ENCODE data around the gene PCDH9. TPM values are rescaled to one million over a fixed set of nuclear protein-coding genes. Genes with fewer than 3 reads are reported as not detected.

Gene PCDH9
- total RNA-seq, 4 donors from 2014 or later: 2.8 to 22.4 (median 12.9) TPM

DNA sequence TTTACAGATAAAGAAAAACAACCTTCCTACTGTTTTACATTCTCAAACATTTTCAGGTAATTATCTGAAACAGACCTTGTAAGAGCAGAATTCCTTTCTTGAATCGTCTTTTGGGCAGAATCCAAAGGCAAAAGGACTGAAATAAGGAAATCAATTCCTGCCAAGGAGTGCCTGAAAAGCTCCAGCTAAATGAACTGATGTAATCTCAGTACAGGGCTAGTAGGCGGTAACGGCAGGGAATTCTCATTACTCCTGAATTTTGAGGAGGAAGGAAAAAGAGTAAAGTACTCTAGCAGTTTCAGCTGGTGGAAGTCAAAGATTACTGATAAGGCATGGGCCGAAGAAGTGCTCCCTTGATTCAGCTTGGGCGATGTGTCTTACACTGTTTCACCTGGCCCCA lies 168.4 kb downstream of the PCDH9 start:
- TF ChIP-seq POLR2A (IDR thresholded peaks at IDR 0.05): no peak
- TF ChIP-seq CTCF (IDR thresholded peaks at IDR 0.05): no peak
- H3K36me3 ChIP-seq: no peaks in the 10 kb centered on the region
- H3K9me3 ChIP-seq: no peaks in the 10 kb centered on the region
- H3K4me3 ChIP-seq (replicated peaks in 1 of 3): no peak overlapping the region
- intact Hi-C loops (cut with DNase I): no loop called here
- 47 to 49% methylated on average over 5 of the region's 5 CpGs for WGBS, 2 donors
- no peak for DNase-seq
- H3K27ac ChIP-seq: no peak overlapping the region
- no peaks in the 10 kb centered on the region for H3K4me1 ChIP-seq
- H3K27me3 ChIP-seq: no peaks in the 10 kb centered on the region

GRCh38 chr13:67052550-67053490 lies 177.3 kb downstream of the PCDH9 start:
- WGBS, 2 donors: 87 to 89% methylated on average over 8 of the region's 8 CpGs
- intact Hi-C loops (cut with DNase I): no loop called here
- Histone ChIP-seq H3K36me3 (no peaks in the 10 kb centered on the region), H3K9me3 (no peaks in the 10 kb centered on the region), H3K27me3 (no peaks in the 10 kb centered on the region), H3K4me1 (no peaks in the 10 kb centered on the region), H3K27ac (no peak overlapping the region), H3K4me3 (replicated peaks in 1 of 3) (no peak overlapping the region)
- no peak for DNase-seq
- TF ChIP-seq CTCF (IDR thresholded peaks at IDR 0.05) (no peak), POLR2A (IDR thresholded peaks at IDR 0.05) (no peak)

DNA sequence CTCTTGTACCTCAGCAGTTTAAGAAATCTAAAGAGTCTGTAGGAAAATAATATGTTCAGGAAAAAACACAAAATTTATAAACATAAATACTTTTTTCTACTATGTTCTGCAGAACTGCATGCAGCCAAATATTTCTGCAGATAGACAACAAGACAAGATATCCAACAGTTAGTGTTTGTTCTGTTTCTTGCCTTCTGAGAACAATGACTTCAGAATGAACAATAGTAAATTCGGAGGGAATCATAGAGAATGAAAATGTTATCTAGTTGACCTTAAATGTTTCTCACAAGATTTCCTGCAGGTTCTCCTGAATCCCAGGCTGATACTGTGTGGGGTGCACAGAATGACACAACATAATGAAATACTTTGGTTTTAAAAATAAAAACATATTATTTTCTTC lies 180.4 kb downstream of the PCDH9 start:
- DNase-seq: no peak
- no peak for TF ChIP-seq CTCF (IDR thresholded peaks at IDR 0.05)
- TF ChIP-seq POLR2A (IDR thresholded peaks at IDR 0.05): no peak
- H3K27ac ChIP-seq: no peak overlapping the region
- 83 to 88% methylated on average over 1 of the region's 1 CpG for WGBS, 2 donors
- H3K27me3 ChIP-seq: no peaks in the 10 kb centered on the region
- intact Hi-C loops (cut with DNase I): no loop called here
- no peaks in the 10 kb centered on the region for H3K36me3 ChIP-seq
- no peaks in the 10 kb centered on the region for H3K4me1 ChIP-seq
- H3K9me3 ChIP-seq: no peaks in the 10 kb centered on the region
- H3K4me3 ChIP-seq (replicated peaks in 1 of 3): no peak overlapping the region

DNA sequence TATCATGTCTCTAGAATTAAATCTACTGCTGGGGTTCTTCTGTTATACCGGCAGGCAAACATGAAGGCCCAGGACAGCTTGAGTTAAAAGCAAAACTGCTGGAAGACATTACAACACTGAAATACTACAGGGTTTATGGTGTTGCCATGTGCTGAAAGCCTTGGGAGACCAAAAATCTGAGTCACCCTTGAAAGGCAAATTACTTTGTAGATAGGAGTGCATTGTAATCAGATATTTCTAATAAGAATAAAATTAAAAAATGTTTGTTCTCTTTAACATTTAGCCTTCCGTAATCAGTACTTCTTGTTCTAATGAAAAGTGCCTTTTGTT lies 181.3 kb downstream of the PCDH9 start:
- WGBS, 2 donors: 81 to 92% methylated on average over 2 of the region's 2 CpGs
- no peak for DNase-seq
- TF ChIP-seq POLR2A (IDR thresholded peaks at IDR 0.05): no peak
- TF ChIP-seq CTCF (IDR thresholded peaks at IDR 0.05): no peak

DNA sequence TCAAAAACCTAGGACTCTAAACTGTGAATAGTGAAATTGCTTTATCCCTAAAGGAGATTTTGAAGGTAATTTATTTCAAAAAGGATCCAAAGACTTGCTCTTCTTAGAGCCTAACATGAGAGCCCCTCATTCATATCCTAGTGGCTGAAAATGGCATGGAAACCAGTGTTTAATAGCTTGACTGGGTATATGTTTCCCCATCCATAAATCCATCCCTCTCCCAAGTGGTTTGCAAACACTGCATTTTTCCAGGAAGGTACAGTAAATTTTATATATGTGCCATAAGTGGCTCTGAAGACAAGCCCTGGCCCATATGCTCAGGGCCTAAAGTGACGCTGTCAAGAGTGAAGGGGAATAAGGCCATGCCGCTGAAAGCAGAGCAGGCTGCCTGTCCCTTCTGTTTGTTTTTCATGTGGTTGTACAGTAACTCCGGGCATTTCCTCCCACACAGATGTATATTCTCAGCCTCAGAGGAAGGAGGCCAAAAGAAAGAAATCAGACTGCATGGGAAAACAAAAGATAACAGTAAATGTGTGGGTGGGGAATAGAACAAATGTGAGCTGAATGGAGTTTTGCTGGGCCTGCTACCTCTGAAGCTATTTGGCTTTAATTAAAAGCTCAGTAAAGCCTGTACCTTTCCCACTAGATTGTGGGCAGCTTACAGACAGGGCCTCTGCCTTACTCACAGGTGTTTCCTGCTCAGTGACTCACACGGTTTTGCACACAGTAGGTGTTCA lies 181.9 kb downstream of the PCDH9 start:
- no peak for DNase-seq
- H3K4me1 ChIP-seq: no peaks in the 10 kb centered on the region
- intact Hi-C loops (cut with DNase I): no loop called here
- no peak overlapping the region for H3K4me3 ChIP-seq (replicated peaks in 1 of 3)
- no peaks in the 10 kb centered on the region for H3K27me3 ChIP-seq
- TF ChIP-seq POLR2A (IDR thresholded peaks at IDR 0.05): no peak
- TF ChIP-seq CTCF (IDR thresholded peaks at IDR 0.05): no peak
- no peak overlapping the region for H3K27ac ChIP-seq
- H3K9me3 ChIP-seq: no peaks in the 10 kb centered on the region
- WGBS, 2 donors: 53 to 57% methylated on average over 4 of the region's 4 CpGs
- no peaks in the 10 kb centered on the region for H3K36me3 ChIP-seq

More for the DNA sequence above, 181.3 kb downstream of the PCDH9 start:
- intact Hi-C loops (cut with DNase I): no loop called here
- H3K4me3 ChIP-seq (replicated peaks in 1 of 3): no peak overlapping the region
- H3K9me3 ChIP-seq: no peaks in the 10 kb centered on the region
- H3K4me1 ChIP-seq: no peaks in the 10 kb centered on the region
- H3K27me3 ChIP-seq: no peaks in the 10 kb centered on the region
- no peaks in the 10 kb centered on the region for H3K36me3 ChIP-seq
- no peak overlapping the region for H3K27ac ChIP-seq

Measured in thyroid gland (tissue), 4 donors.